HK-2 (cell line): Measurements from ENCODE around the gene SEMA4D.

Experiments
- DNase-seq: peaks from one replicate; pipeline ENCODE4 v3.0.0-alpha.2; 2018; ENCODE audit not compliant: unreplicated experiment

SEMA4D gene

GRCh38 chr9:89500008-89500407 lies 2.1 kb upstream of the SEMA4D start:
- DNase-seq = no peak

- DNase-seq = no peak
Measured at GRCh38 chr9:89498852-89499480, 1.1 kb upstream of the SEMA4D start.

DNA sequence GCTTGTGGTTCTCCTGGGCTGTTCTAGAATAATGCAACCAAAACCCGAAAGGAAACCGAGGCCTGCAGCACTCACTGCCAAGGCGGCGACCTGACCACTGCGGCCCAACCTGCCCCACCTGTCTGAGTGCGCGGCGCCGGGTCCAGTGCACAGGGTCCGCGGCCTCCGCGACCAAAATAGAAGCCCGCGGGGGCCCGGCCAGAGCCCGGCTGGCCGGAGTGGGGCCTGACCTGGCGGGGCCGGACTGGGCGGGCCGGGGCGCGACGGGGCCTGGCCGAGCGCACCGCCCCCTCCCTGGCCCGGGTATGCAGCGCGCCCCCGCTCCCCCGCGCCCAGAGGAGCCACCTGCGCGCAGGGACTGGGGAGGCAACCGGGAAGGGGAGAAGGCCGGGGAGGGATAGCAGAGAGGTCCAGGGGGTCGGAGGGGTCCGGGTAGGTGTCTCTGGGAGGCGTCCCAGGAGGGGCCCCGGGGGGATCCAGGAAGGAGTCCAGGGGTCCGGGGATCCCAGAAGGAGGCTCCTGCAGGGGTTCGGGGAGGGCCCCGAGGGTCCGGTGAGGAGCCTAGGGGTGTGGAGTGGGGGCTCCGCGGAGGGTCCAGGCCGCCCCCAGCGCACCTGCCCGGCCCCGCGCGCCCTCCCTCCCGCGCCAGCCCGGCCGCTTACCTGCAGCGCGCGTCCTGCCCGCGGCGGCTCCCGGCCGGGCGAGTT lies 503 bp downstream of the SEMA4D start:
- DNase-seq = no peak

DNA sequence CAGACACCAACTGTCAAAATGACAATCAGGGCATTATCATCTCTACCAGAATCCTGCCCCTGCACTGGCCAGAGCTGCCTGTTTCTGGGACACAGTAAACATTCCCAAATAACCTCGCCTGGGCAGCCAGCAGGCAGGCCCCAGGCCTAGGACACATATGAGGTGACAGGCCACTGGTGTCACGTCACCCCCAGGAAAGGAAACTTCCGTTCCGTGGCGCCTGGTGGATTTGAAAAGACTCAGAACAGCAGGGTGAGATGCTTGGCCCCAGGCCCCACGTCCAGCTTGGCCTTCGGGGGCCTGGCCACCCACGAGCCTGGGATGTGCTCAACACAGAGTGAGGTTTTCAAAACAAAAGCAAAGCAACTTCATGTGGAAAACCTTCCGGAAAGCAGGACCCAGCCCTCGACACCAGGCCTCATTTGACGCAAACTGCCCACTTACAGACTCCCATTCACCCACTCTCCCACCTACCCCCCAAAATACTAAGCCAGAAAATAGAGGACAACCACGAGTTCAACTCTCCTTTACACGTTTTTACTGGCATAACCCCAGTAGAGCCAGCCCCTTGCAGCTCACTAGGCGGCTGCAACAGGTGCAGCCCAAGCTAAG lies 1.2 kb downstream of the SEMA4D start:
- no peak for DNase-seq

- DNase-seq = no peak
Measured at GRCh38 chr9:89495824-89496560, 1.9 kb downstream of the SEMA4D start.

DNA sequence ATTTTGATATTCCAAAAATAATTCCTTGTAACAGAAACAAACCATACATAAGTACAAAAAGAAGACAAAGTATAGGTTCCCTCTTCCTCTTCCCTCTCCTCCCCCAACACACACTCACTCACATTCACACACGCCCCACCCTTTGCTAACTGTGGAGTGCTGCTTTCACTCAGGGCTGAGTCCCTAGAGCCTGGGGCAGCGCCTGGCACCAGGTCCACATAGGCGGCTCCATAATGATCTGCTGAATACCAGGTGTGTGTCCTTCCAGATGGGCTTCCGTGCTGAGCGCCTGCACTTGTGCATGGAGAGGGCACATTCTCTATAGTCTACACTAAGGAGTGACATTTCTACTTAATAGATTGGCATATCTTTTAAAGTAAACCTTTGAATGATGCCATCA lies 3.7 kb downstream of the SEMA4D start:
- DNase-seq = no peak

DNA sequence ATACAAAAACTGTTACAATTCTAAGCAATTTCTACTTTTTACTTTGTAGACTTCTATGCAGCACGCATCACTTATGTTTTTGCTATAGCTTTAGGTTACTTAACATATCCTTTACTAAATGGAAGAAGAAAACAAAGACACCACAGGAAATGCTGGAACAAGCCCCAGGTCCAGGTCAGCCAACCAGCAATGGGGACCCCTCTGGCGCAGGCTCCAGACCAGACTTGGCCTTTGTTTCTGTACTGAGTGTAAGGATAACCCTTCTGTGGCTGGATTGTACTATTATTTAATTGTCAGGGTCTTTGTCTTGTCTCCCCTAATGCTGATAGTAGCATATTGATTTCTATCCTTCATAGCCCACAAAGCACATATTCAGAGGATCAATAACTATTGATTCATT lies 4.2 kb downstream of the SEMA4D start:
- no peak for DNase-seq

DNA sequence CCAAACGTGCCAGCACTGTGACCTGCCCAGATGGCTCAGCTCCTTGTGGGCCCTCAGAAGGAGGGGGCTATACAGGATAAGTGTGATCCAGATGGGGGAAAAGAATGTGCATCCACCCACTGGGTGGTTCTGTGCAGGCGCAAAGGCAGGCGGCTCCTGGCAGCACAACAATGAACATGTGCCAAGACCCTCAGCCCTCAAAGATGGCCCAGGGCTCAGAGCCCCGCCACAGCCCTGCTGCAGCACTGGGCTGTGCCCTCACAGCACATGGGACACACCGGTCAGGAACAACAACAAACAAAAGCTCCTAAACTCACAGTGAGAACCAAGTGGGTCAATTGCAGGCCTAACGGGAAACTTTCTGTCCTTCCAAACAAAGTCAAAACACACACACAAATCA lies 4.7 kb downstream of the SEMA4D start:
- DNase-seq = no peak

GRCh38 chr9:89492586-89492985 lies 5.3 kb downstream of the SEMA4D start:
- DNase-seq = no peak

- DNase-seq = no peak
Measured at GRCh38 chr9:89491694-89492093, 6.2 kb downstream of the SEMA4D start.

GRCh38 chr9:89489548-89490530 lies 8.1 kb downstream of the SEMA4D start:
- no peak for DNase-seq

GRCh38 chr9:89488936-89489335 lies 9.0 kb downstream of the SEMA4D start:
- no peak for DNase-seq

DNA sequence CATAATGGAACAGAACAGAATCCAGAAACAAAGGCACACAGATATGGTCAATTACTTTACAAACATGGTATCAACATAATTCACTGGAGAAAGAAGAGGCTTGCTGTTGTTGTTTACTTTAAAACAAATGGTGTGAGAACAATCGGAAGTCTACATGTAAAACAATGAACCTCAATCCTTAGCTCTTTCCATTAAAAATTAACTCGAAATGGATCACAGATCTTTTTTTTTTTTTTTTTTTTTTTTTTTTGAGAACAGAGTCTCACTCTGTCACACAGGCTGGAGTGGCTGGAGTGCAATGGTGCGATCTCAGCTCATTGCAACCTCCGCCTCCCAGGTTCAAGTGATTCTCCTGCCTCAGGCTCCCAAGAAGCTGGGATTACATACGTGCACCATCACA lies 9.8 kb downstream of the SEMA4D start:
- DNase-seq = no peak

GRCh38 chr9:89486681-89487080 lies 11.2 kb downstream of the SEMA4D start:
- no peak for DNase-seq

- no peak for DNase-seq
Measured at GRCh38 chr9:89484475-89485404, 13.2 kb downstream of the SEMA4D start.

DNA sequence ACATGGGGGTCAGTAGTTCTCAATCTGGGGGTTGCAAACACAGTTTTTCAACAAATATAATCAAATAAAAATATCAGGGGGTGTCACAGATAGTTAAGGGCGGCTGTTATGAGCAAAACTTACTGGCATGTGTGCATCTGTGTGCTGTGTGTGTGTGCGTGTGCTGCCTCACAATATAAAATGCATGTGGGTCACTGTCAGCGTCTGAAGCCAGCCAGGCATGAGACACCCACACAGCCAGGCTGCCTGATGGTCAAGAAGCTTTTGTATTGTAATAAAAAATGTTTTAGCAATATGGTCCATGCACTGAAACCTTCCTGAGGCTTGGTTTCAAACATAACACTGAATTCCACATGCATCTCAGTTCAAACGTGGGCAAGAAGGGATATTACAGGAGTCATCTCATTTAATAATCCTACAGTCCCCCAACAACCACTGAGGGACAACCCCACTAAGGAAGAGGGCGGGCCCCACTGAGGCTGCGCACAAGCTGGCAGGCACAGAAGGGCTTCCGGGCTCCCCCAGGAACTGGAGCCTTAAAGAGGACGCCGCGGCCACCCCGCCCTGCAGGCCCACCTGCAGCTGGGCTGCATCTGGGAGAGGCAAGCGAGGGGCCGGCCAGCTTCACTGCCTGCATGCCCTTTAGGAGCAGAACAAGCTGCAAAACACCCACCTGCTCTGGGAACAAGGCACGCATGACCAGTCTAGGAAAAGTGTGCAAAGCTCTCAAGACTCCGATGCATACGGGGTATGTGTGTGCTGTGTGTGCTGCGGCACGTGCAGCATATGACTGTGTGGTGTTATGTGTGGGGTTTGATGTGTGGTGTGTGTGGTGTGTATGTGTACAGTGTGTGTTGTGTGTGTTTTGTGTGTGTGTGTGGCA lies 14.1 kb downstream of the SEMA4D start:
- no peak for DNase-seq

- no peak for DNase-seq
Measured at GRCh38 chr9:89482901-89483361, 15.0 kb downstream of the SEMA4D start.

DNA sequence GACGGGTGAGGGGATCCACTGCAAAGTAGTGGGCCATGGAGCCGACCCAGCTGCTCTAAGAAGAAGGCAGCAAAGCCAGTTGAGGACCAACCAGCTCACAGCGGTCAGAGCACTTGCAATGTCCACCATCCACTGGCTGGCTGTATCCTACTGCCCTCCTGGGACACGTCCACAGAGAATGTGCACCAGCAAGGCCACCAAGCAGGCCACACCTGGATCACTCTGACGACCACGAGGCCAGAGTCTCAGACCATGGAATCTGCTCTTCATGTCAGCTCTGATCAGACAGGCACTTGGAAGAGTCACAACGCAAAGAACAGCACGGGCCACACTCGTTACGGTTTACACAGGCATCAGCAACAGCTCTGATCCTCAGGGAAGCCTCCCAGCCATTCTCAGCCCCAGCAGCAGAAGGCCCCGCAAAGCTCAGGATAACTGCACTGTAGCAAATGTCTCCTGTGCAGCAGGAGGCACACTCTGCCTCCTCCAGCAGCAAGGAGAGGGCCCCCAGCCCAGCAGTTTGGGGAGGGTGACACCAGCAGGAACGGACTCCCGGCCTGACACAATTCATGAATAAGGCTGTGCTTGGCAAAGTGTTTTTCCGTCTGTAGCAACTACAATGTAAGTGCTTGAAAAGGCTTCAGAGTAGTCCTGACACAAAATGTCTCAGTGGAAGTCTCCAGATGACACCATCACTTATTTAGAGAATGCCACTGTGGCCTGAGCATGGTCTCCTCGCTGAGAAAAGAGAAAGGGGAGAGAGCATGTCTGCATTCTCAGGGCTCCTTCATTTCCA lies 15.7 kb downstream of the SEMA4D start:
- DNase-seq = no peak
